Measurements from ENCODE around the gene RAB12.
"Not testable (repeated sequence)": the region's sequence is repeated elsewhere in the genome, so short reads cannot be mapped to it uniquely, and the experiment has no call there.

RAB12 gene

DNA sequence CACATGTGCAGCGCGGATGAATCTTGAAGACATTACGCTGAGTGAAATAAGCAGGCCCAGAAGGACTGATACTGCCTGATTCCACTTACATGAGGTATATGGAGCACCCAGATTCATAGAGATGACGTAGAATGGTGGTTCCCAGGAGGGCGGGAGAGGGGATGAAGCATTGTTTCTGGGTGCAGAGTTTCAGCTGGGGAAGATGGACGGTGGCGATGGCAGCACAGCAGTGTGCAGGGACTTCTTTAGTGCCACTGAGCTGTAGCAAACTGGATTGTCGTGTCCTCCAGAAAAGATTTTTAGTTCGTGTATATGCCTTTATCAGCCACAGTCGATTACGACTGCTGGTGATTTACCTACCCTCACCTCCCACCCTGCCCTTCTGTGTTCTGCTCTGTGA is 30.5 kb downstream of the RAB12 start:
- Mint-ChIP-seq H3K4me3 (no peak overlapping the region), H3K27ac (no peak overlapping the region), H3K36me3 (ENCODE audit: low read depth) (peaks cover 62% of the 10 kb centered on the region)

DNA sequence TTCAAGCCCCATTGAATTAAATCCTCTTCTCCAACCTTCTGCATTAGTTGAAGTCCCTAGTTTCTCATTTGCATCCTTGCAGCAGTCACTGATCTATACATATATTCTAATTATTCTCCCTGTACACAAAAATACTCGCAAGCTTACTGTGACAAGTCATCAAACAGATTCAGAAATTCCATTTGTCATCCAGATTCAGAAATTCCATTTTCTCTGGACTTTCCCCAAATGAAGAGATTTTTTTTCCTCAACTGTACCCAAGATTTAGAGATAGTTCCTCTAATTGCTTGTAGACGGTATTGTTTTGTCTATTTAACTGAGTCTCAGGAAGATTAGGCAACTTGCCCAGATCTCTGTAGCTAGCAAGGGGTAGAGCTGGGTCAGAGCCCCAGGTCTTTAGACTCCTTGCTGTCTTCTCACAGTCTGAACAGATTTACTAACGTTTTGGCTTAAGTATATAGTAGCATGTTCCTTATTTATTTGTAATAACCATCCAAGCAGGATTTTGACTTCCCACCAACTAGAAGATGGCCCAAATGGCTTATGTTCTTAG is 34.2 kb downstream of the RAB12 start:
- Mint-ChIP-seq H3K27ac (no peak overlapping the region), H3K36me3 (ENCODE audit: low read depth) (peaks cover 30% of the 10 kb centered on the region), H3K4me1 (peaks cover 10% of the 10 kb centered on the region), H3K27me3 (ENCODE audit: low read depth, poor library complexity) (no peaks in the 10 kb centered on the region), H3K4me3 (no peak overlapping the region), H3K9me3 (peaks cover 13% of the 10 kb centered on the region)
- TF ChIP-seq, protein P1, sequence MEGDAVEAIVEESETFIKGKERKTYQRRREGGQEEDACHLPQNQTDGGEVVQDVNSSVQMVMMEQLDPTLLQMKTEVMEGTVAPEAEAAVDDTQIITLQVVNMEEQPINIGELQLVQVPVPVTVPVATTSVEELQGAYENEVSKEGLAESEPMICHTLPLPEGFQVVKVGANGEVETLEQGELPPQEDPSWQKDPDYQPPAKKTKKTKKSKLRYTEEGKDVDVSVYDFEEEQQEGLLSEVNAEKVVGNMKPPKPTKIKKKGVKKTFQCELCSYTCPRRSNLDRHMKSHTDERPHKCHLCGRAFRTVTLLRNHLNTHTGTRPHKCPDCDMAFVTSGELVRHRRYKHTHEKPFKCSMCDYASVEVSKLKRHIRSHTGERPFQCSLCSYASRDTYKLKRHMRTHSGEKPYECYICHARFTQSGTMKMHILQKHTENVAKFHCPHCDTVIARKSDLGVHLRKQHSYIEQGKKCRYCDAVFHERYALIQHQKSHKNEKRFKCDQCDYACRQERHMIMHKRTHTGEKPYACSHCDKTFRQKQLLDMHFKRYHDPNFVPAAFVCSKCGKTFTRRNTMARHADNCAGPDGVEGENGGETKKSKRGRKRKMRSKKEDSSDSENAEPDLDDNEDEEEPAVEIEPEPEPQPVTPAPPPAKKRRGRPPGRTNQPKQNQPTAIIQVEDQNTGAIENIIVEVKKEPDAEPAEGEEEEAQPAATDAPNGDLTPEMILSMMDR (IDR thresholded peaks at IDR 0.05): no peak
- DNase-seq: no peak

More for the DNA sequence above, 30.5 kb downstream of the RAB12 start:
- TF ChIP-seq, protein P1 (IDR thresholded peaks at IDR 0.05): no peak
- Mint-ChIP-seq H3K4me1 (no peaks in the 10 kb centered on the region), H3K9me3 (no peaks in the 10 kb centered on the region), H3K27me3 (ENCODE audit: low read depth, poor library complexity) (no peaks in the 10 kb centered on the region)
- no peak for DNase-seq

DNA sequence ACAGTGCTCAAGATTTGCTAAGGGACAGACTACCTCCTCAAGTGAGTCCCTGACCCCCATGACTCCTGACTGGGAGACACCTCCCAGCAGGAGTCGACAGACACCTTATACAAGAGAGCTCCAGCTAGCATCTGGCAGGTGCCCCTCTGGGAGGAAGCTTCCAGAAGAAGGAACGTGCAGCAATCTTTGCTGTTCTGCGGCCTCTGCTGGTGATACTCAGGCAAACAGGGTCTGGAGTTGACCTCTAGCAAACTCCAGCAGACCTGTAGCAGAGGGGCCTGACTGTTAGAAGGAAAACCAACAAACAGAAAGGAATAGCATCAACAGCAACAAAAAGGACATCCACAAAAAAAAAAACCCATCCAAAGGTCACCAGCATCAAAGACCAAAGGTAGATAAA is 38.1 kb downstream of the RAB12 start:
- DNase-seq; H3K36me3 Mint-ChIP-seq (ENCODE audit: low read depth); H3K27ac Mint-ChIP-seq; H3K4me3 Mint-ChIP-seq; H3K27me3 Mint-ChIP-seq (ENCODE audit: low read depth, poor library complexity): not testable (repeated sequence)
- Mint-ChIP-seq H3K9me3 (peaks cover 40% of the 10 kb centered on the region), H3K4me1 (peaks cover 10% of the 10 kb centered on the region)

DNA sequence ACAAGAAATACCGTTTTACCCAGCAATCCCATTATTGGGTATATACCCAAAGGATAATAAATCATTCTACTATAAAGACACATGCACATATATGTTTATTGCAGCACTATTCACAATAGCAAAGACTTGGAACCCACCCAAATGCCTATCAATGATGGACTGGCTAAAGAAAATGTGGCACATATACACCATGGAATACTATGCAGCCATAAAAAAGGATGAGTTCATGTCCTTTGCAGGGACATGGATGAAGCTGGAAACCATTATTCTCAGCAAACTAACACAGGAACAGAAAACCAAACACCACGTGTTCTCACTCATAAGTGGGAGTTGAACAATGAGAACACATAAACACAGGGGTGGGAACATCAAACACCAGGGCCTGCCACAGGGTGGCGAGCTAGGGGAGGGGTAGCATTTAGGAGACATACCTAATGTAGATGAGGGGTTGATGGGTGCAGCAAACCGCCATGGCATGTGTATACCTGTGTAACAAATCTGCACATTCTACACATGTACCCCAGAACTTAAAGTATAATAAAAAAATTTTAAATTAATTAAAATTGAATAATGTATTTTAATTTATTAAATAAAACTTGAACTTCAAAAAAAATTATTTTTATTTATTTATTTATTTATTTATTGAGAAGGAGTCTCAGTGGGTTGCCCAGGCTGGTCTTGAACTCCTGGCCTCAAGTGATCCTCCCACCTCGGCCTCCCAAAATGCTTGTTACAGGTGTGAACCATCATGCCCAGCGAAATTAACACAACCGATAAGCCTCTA is 42.4 kb downstream of the RAB12 start:
- not testable (repeated sequence) for H3K36me3 Mint-ChIP-seq (ENCODE audit: low read depth); H3K27ac Mint-ChIP-seq; H3K4me3 Mint-ChIP-seq; DNase-seq
- Mint-ChIP-seq H3K9me3 (peaks cover 40% of the 10 kb centered on the region), H3K4me1 (peaks cover 11% of the 10 kb centered on the region), H3K27me3 (ENCODE audit: low read depth, poor library complexity) (peaks cover 29% of the 10 kb centered on the region)

- Mint-ChIP-seq H3K4me1 (peaks cover 11% of the 10 kb centered on the region), H3K36me3 (ENCODE audit: low read depth) (no peaks in the 10 kb centered on the region), H3K27me3 (ENCODE audit: low read depth, poor library complexity) (peaks cover 38% of the 10 kb centered on the region), H3K9me3 (peaks cover 15% of the 10 kb centered on the region), H3K27ac (no peak overlapping the region), H3K4me3 (no peak overlapping the region)
- TF ChIP-seq, protein P1 (IDR thresholded peaks at IDR 0.05): peak; percentile 87
- DNase-seq: no peak
Observed at GRCh38 chr18:8654503-8655451, 45.5 kb downstream of the RAB12 start.

GRCh38 chr18:8656232-8656631 is 47.0 kb downstream of the RAB12 start:
- no peak overlapping the region for H3K4me3 Mint-ChIP-seq
- no peak overlapping the region for H3K27ac Mint-ChIP-seq
- no peak for DNase-seq
- no peaks in the 10 kb centered on the region for H3K36me3 Mint-ChIP-seq (ENCODE audit: low read depth)
- H3K27me3 Mint-ChIP-seq (ENCODE audit: low read depth, poor library complexity): peaks cover 46% of the 10 kb centered on the region
- H3K4me1 Mint-ChIP-seq: peaks cover 16% of the 10 kb centered on the region
- peaks cover under 1% of the 10 kb centered on the region for H3K9me3 Mint-ChIP-seq
- TF ChIP-seq, protein P1 (IDR thresholded peaks at IDR 0.05): no peak

Measured in nephron progenitor cell (in vitro differentiated cells).